SJCRH30 (cell line): ENCODE measurements around the gene MEN1. TPM values are rescaled to one million over a fixed set of nuclear protein-coding genes. Genes with fewer than 3 reads are reported as not detected.
A peak's percentile ranks its signal among the peaks of the same experiment; 100 is the strongest.

Source experiments
- DNase-seq, 2 experiments: peaks; one replicate each; pipeline ENCODE4 v3.0.0-alpha.2; 2015 to 2020
- H3K27ac ChIP-seq: fragments of 250-450 bp; sonication (Bioruptor Pico); 2 replicates; pipeline ENCODE4 v1.5.1; 2020; ENCODE audit warnings: mild to moderate bottlenecking, moderate library complexity
- H3K27me3 ChIP-seq: fragments of 250-450 bp; sonication (Bioruptor Pico); 2 replicates; pipeline ENCODE4 v1.5.1; 2020; ENCODE audit warnings: mild to moderate bottlenecking, moderate library complexity
- H3K36me3 ChIP-seq: fragments of 250-450 bp; sonication (Bioruptor Pico); 2 replicates; pipeline ENCODE4 v1.5.1; 2020; ENCODE audit warnings: mild to moderate bottlenecking, moderate library complexity
- H3K4me1 ChIP-seq: fragments of 250-450 bp; sonication (Bioruptor Pico); 2 replicates; pipeline ENCODE4 v1.5.1; 2020; ENCODE audit warnings: mild to moderate bottlenecking, moderate library complexity
- H3K4me3 ChIP-seq: fragments of 250-450 bp; sonication (Bioruptor Pico); 2 replicates; pipeline ENCODE4 v1.5.1; 2020; ENCODE audit warnings: mild to moderate bottlenecking, moderate library complexity
- H3K9me3 ChIP-seq: fragments of 250-450 bp; sonication (Bioruptor Pico); replicated peaks from 2 replicates; pipeline ENCODE4 v1.5.1; 2020; ENCODE audit warnings: mild to moderate bottlenecking, moderate library complexity
- total RNA-seq: library from RNA; depleted of rRNA; stranded (reverse); fragments of >200 nt; shearing (Covaris generic); gene quantifications from 2 replicates; pipeline ENCODE4 v1.2.3, GENCODE V29; 2014

The MEN1 gene
- total RNA-seq, 1 experiment from 2014 or later: 26.3 TPM

GRCh38 chr11:64792482-64792881, 17.9 kb downstream of the MEN1 start:
- DNase-seq: no peak
- H3K4me3 ChIP-seq: no peak overlapping the region
- H3K36me3 ChIP-seq: no peaks in the 10 kb centered on the region
- no peaks in the 10 kb centered on the region for H3K27me3 ChIP-seq
- no peaks in the 10 kb centered on the region for H3K9me3 ChIP-seq
- H3K27ac ChIP-seq: no peak overlapping the region
- no peaks in the 10 kb centered on the region; the same call in 1 of the 2 replicates for H3K4me1 ChIP-seq

- no peaks in the 10 kb centered on the region for H3K36me3 ChIP-seq
- no peak overlapping the region for H3K27ac ChIP-seq
- no peaks in the 10 kb centered on the region for H3K4me1 ChIP-seq
- H3K9me3 ChIP-seq: no peaks in the 10 kb centered on the region
- no peaks in the 10 kb centered on the region for H3K27me3 ChIP-seq
- no peak for DNase-seq
- H3K4me3 ChIP-seq: no peak overlapping the region
Observed at GRCh38 chr11:64791781-64792291, 18.5 kb downstream of the MEN1 start.

GRCh38 chr11:64790205-64791095, 19.9 kb downstream of the MEN1 start:
- Histone ChIP-seq H3K36me3 (no peaks in the 10 kb centered on the region), H3K27me3 (no peaks in the 10 kb centered on the region), H3K4me1 (no peaks in the 10 kb centered on the region), H3K27ac (no peak overlapping the region), H3K9me3 (no peaks in the 10 kb centered on the region), H3K4me3 (no peak overlapping the region)
- no peak for DNase-seq

DNA sequence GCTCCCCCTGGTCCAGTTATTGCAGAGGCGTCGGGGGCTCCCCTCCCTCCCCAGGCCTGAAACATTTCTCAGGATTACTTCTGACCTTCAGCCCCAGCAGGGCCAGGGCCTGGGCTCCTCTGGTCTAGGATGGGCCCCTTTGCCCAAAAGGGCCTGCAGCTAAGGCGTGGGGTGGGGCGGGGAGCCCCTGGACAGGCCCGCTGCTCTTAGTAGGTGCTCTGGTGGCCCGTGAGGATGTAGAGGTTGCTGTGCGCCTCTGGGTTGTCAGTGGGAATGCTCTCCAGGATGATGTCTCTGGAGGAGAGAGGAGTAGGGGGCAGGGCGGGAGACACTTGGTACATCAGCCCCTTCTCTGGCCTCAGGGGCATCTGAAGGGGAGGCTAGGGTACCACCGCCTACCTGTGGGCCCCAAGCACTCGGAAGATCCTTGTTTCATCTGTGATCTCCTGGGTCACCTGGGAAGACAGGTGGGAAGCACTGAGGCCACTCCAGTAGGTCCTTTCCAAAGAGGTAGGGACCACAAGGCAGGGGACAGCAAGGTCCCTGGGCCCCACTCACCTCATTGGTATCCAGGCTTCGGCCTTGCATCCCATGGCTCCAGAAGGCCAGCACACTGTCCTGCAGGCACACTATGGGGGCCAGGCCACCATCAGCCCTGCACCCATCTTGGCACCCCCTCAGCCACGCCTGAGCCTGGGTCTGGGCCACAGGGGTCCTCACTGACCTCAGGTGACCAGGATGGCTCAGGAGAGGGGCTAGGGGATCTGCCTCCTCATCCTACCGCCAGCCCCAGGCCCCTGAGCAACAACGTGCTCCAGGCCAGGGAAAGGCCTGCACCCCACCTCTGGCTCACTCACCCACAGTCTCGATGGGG, 20.8 kb downstream of the MEN1 start:
- Histone ChIP-seq H3K36me3 (no peaks in the 10 kb centered on the region), H3K9me3 (no peaks in the 10 kb centered on the region), H3K4me3 (no peak overlapping the region), H3K4me1 (no peaks in the 10 kb centered on the region), H3K27me3 (no peaks in the 10 kb centered on the region), H3K27ac (no peak overlapping the region)
- DNase-seq: no peak

DNA sequence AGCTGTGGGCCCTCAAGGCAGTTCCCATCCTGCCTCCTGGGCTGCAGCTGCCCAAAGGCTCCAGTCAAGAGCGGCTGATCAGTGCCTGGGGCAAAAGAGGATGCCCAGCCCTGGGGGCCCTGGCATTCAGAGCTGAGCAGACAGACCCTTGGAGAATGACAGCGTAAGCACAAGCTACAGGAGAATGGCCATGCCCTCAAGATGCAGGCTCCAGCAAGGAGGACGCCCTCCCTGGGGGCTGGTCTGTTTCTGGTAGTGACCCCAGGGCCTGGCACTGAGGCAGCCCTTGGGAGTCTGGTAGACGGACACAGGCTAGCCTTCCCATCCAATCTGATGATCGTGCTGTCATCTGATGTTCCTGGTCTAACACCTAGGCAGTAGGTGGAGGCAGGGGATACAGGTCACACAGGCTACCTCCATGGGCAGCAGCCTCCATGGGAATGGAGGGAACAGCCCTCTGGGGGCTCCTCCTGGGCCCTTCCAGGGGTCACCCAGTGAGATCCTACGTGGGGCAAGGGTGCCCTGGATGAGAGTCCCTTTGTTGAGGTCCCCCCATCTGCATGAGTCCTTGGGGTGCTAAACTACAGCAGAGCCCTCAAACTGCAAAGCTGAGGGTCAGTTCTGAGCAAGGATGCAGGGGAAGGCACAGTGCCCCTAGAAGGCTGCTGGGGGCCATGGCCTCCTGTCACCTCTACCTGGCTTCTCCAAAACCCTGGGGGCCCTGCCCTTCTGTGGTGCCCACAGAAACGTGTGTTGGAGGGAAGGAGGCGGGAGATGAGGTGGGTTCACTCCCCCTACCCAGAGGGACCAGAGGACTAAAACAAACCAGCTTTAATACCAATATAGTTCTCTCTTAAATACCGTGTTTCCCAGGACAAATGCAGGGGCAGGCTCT, 21.8 kb downstream of the MEN1 start:
- no peaks in the 10 kb centered on the region for H3K36me3 ChIP-seq
- no peak for DNase-seq
- H3K9me3 ChIP-seq: no peaks in the 10 kb centered on the region
- H3K4me1 ChIP-seq: no peaks in the 10 kb centered on the region
- H3K27me3 ChIP-seq: no peaks in the 10 kb centered on the region
- no peak overlapping the region for H3K4me3 ChIP-seq
- no peak overlapping the region for H3K27ac ChIP-seq

GRCh38 chr11:64787526-64788320, 22.6 kb downstream of the MEN1 start:
- no peak overlapping the region for H3K4me3 ChIP-seq

DNA sequence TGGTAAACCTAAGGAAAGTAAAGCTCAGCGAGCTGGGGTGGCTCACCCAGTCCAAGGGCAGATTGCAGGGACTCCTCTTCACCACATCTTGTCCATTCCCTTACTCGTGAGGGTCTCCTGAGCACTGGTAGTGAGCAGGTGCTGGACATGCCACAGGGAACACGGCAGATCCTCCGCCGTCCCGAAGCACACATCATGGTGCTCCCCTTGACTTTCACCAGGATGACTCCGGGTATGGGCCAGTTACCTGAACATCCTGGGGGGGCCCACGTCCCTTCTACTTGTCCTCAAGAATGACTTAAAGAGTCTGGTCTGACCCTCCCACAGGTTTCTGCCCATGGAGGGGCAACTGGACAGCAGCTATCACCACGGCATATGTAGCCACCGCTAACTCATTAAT, 24.0 kb downstream of the MEN1 start:
- Histone ChIP-seq H3K4me1 (no peaks in the 10 kb centered on the region), H3K4me3 (no peak overlapping the region)
- DNase-seq: no peak

More at GRCh38 chr11:64787526-64788320, 22.6 kb downstream of the MEN1 start:
- no peaks in the 10 kb centered on the region for H3K9me3 ChIP-seq
- H3K36me3 ChIP-seq: no peaks in the 10 kb centered on the region
- DNase-seq: peak; percentile 57 to 63
- H3K27me3 ChIP-seq: no peaks in the 10 kb centered on the region
- H3K27ac ChIP-seq: no peak overlapping the region
- H3K4me1 ChIP-seq: no peaks in the 10 kb centered on the region

DNA sequence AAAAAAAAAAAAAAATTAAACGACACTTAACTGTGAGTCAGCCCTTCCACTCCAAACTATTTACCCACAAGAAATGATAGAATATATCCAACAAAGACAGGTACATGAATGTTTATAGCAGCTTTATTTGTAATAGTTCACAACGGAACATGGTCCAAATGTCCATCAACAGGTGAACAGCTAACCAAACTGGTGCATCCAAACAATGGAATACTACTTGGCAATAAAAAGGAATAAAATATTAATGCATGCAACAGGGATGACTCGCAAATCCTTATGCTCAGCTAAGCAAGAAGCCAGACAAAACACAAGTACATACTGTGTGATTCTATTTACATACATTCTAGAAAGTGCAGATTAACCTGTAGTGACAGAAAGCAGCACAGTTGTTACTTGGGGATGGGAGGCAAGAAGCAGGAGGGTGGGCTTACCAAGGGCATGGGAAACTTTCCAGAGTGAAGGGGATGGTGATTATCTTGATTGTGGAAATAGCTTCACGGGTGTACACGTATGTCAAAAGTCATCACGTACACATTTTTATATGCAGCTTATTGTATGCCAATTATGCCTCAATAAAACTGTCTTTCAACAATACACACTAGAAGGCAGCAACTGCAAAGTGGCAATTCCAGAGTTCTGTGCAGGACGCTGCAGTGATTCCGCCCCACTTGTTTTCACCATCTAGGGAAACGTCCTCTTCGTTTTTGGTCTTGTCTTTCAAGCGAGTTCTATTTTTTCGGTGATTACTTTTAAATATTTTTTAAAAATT, 25.4 kb downstream of the MEN1 start:
- Histone ChIP-seq H3K4me1 (no peaks in the 10 kb centered on the region), H3K36me3 (no peaks in the 10 kb centered on the region), H3K27me3 (no peaks in the 10 kb centered on the region), H3K9me3 (no peaks in the 10 kb centered on the region), H3K27ac (no peak overlapping the region), H3K4me3 (no peak overlapping the region)
- no peak for DNase-seq

More for the DNA sequence above, 24.0 kb downstream of the MEN1 start:
- Histone ChIP-seq H3K36me3 (no peaks in the 10 kb centered on the region), H3K9me3 (no peaks in the 10 kb centered on the region), H3K27ac (no peak overlapping the region), H3K27me3 (no peaks in the 10 kb centered on the region)

DNA sequence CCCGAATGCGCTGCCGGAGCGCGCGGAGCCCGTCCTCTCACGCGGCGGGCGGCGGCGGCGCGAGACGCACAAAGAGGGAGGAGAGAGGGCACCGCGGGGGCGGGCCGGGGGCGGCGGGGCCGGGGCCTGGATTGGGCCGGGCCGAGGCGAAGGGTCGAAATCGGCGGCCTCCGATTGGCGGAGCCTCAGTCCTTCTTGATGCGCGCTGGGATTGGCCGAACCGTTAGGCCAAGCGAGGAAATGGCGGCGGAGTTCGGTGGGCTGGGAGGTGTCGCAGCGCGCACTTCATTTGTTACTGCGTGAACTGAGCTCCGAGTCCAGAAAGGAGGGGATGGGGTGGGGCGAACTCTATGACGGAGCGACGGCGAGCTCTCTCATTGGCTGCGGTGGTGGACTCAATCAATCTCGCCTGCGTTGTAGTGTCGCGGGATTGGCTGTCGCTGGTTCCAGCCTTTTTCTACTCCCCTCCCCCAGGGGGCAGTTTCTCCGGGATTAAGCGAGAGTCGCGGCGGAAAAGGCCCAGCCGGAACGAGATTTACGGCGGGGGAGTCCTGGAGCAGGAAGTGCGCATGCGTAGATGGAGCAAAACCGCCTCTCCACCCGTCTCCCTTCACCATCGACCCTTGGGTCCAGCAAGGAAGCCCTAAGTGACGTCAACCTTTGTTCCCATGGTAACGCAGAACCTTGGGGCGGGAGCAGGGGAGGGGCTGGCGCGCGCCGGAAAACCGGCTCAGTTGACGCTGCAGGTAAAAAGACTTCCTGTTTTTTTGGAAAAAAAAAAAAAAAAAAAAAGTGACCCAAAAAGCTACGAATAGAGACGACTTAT, 31.7 kb downstream of the MEN1 start, which contains the start of gene SF1:
SF1 (minus strand) TSS at position 70 of the 826 bp plus-strand sequence. CDS start 150 bp downstream, outside the sequence.
- Histone ChIP-seq H3K27ac (peak within 1 kb of the TSS; percentile 85), H3K4me3 (peak within 1 kb of the TSS; percentile 100), H3K36me3 (peaks cover 39% of the 10 kb centered on the region), H3K27me3 (no peaks in the 10 kb centered on the region), H3K9me3 (no peaks in the 10 kb centered on the region), H3K4me1 (peaks cover 7% of the 10 kb centered on the region; the same call in 1 of the 2 replicates)
- peak; percentile 99 for DNase-seq

GRCh38 chr11:64778223-64778472, 32.2 kb downstream of the MEN1 start:
- no peak for DNase-seq
- H3K4me3 ChIP-seq: peak overlapping the region; percentile 100
- H3K27ac ChIP-seq: peak overlapping the region; percentile 85
- peaks cover 44% of the 10 kb centered on the region for H3K36me3 ChIP-seq
- H3K9me3 ChIP-seq: no peaks in the 10 kb centered on the region
- H3K4me1 ChIP-seq: peaks cover 9% of the 10 kb centered on the region; the same call in 1 of the 2 replicates
- H3K27me3 ChIP-seq: no peaks in the 10 kb centered on the region

GRCh38 chr11:64777449-64778222, 32.7 kb downstream of the MEN1 start:
- Histone ChIP-seq H3K4me1 (peaks cover 9% of the 10 kb centered on the region; the same call in 1 of the 2 replicates), H3K4me3 (peak overlapping the region; percentile 100), H3K27me3 (no peaks in the 10 kb centered on the region), H3K36me3 (peaks cover 49% of the 10 kb centered on the region), H3K27ac (peak overlapping the region; percentile 85; the same call in 1 of the 2 replicates), H3K9me3 (no peaks in the 10 kb centered on the region)
- DNase-seq: peak; percentile 68 to 86

- H3K27ac ChIP-seq: no peak overlapping the region
- peaks cover 57% of the 10 kb centered on the region for H3K36me3 ChIP-seq
- H3K4me3 ChIP-seq: peak overlapping the region; percentile 100
- no peaks in the 10 kb centered on the region for H3K27me3 ChIP-seq
- no peaks in the 10 kb centered on the region for H3K9me3 ChIP-seq
- DNase-seq: no peak
- peaks cover 9% of the 10 kb centered on the region; the same call in 1 of the 2 replicates for H3K4me1 ChIP-seq
Observed at GRCh38 chr11:64776875-64777274, 33.5 kb downstream of the MEN1 start.
